Glutamatergic neuron (in vitro differentiated cells): Measurements from ENCODE around the gene METAP1D. TPM values are rescaled to one million over a fixed set of nuclear protein-coding genes. Genes with fewer than 3 reads are reported as not detected.

ENCODE experiments used
- DNase-seq: peaks from one replicate; pipeline ENCODE4 v3.0.0; 2022
- H3K27ac Mint-ChIP-seq: one replicate; pipeline ENCODE4 v1.8.0; 2020; ENCODE audit warnings: mild to moderate bottlenecking, mixed read lengths, inconsistent platforms; ENCODE audit not compliant: unreplicated experiment
- H3K27me3 Mint-ChIP-seq: one replicate; pipeline ENCODE4 v1.8.0; 2020; ENCODE audit warnings: mild to moderate bottlenecking, moderate library complexity, mixed read lengths, inconsistent platforms; ENCODE audit not compliant: unreplicated experiment
- H3K36me3 Mint-ChIP-seq: one replicate; pipeline ENCODE4 v1.8.0; 2020; ENCODE audit warnings: mild to moderate bottlenecking, mixed read lengths, inconsistent platforms; ENCODE audit not compliant: unreplicated experiment
- H3K4me1 Mint-ChIP-seq: one replicate; pipeline ENCODE4 v1.8.0; 2020; ENCODE audit warnings: mild to moderate bottlenecking, low read depth, mixed read lengths, inconsistent platforms; ENCODE audit not compliant: unreplicated experiment
- H3K4me3 Mint-ChIP-seq: one replicate; pipeline ENCODE4 v1.8.0; 2020; ENCODE audit warnings: mild to moderate bottlenecking, mixed read lengths, inconsistent platforms; ENCODE audit not compliant: unreplicated experiment
- H3K9me3 Mint-ChIP-seq: one replicate; pipeline ENCODE4 v1.8.0; 2020; ENCODE audit warnings: mild to moderate bottlenecking, moderate library complexity, mixed read lengths, inconsistent platforms; ENCODE audit not compliant: unreplicated experiment
- CTCF ChIP-seq: fragments of 200-600 bp; sonication (generic); IDR thresholded peaks from one replicate; pipeline ENCODE4 v1.5.0; 2021; ENCODE audit not compliant: partially characterized antibody, unreplicated experiment
- total RNA-seq: library from RNA; stranded (reverse); fragmentation: NEBNext Ultra II Directional; extraction: Animal tissue kit (Norgen Biotek cat#: 25700); gene quantifications from one replicate; pipeline ENCODE4 v1.2.1, GENCODE V29; 2021; ENCODE audit not compliant: unreplicated experiment

Gene METAP1D
- total RNA-seq, 1 donor from 2014 or later: 5.1 TPM

- H3K4me1 Mint-ChIP-seq: peaks cover 10% of the 10 kb centered on the region
- TF ChIP-seq CTCF: no peak
- H3K27me3 Mint-ChIP-seq: peaks cover 29% of the 10 kb centered on the region
- H3K27ac Mint-ChIP-seq: no peak overlapping the region
- H3K4me3 Mint-ChIP-seq: no peak overlapping the region
- H3K9me3 Mint-ChIP-seq: peaks cover 7% of the 10 kb centered on the region
- DNase-seq: no peak
- H3K36me3 Mint-ChIP-seq: no peaks in the 10 kb centered on the region
Observed at GRCh38 chr2:172079416-172079815, 79.7 kb downstream of the METAP1D start.

- peak overlapping the region; percentile 36 for H3K4me3 Mint-ChIP-seq
- peaks cover 7% of the 10 kb centered on the region for H3K9me3 Mint-ChIP-seq
- peaks cover 10% of the 10 kb centered on the region for H3K4me1 Mint-ChIP-seq
- no peak for DNase-seq
- no peak for TF ChIP-seq CTCF
- H3K27me3 Mint-ChIP-seq: peaks cover 29% of the 10 kb centered on the region
- peak overlapping the region; percentile 43 for H3K27ac Mint-ChIP-seq
- H3K36me3 Mint-ChIP-seq: no peaks in the 10 kb centered on the region
Observed at GRCh38 chr2:172079838-172080640, 80.3 kb downstream of the METAP1D start.

- Mint-ChIP-seq H3K9me3 (peaks cover 12% of the 10 kb centered on the region), H3K4me1 (peaks cover 15% of the 10 kb centered on the region), H3K27me3 (peaks cover 34% of the 10 kb centered on the region), H3K36me3 (no peaks in the 10 kb centered on the region), H3K27ac (no peak overlapping the region), H3K4me3 (peak overlapping the region; percentile 70)
- DNase-seq: no peak
- TF ChIP-seq CTCF: no peak
Observed at GRCh38 chr2:172080641-172081220, 81.0 kb downstream of the METAP1D start.

GRCh38 chr2:172081221-172082022 lies 81.7 kb downstream of the METAP1D start:
- H3K4me1 Mint-ChIP-seq: peaks cover 16% of the 10 kb centered on the region
- H3K4me3 Mint-ChIP-seq: no peak overlapping the region

More at GRCh38 chr2:172081221-172082022, 81.7 kb downstream of the METAP1D start:
- H3K27me3 Mint-ChIP-seq: peaks cover 37% of the 10 kb centered on the region
- peaks cover 12% of the 10 kb centered on the region for H3K9me3 Mint-ChIP-seq
- H3K27ac Mint-ChIP-seq: no peak overlapping the region
- no peak for TF ChIP-seq CTCF
- no peaks in the 10 kb centered on the region for H3K36me3 Mint-ChIP-seq
- no peak for DNase-seq
